ENCODE results near the gene ASS1. TPM values are rescaled to one million over a fixed set of nuclear protein-coding genes. Genes with fewer than 3 reads are reported as not detected.

The ASS1 gene
- polyA plus RNA-seq, 12 donors: 37.6 to 134 (median 49.1) TPM; not detected in 1

DNA sequence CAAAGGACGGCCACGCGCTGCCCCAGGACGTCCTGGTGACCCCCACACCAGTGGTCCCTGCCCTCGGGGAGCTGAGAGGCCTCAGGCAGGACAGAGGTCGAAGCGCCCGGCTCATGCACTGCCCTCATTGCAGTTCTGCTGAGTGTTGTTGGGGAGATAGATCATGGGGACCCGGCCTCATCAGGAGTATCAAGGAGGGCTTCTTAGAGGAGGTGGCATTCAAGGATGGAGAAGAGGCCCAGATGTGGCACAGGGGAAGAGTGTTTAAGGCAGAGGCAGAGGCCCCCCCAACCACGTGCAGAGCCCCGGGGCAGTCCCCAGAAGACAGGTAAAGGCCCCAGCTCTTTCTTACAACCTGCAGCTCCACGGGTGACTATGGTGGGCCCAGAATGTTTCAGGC lies 26.2 kb downstream of the ASS1 start:
- no peak for DNase-seq

DNA sequence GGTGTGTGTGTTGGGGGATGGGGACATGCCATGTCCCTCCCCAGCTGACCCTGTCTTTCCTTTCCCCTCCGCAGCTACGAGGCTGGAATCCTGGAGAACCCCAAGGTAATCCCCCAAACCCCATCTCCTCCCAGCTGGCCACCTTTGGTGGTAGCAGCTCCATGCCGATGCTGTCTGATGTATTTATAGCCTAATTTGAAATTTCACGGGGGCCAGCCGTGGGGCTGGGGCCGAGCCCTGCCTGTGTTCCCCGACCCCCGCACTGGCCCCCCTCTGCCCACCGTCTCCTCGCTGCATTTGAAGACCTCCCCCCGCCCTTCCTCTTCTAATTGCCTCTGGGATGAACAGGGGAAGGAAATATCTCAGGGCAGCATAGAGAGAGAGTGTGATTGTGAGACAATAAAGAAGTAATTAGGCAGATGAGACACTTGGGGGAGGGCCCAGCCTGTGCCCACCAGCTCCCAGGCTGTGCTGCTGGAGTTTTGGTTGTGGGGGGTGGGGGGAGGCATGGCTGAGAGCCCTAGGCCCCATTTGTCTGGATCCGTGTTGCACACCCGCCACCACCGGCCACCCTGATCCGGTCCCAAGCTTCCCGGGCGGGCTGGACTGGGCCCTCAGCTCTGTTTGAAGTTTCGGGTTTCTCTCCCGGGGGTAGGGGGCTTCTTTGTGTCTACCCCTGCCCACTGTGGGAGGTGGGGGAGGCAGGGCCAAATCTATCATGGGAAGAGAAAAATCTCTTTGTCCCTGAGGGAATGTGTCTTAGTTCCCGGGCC lies 26.8 kb downstream of the ASS1 start:
- DNase-seq: no peak

DNA sequence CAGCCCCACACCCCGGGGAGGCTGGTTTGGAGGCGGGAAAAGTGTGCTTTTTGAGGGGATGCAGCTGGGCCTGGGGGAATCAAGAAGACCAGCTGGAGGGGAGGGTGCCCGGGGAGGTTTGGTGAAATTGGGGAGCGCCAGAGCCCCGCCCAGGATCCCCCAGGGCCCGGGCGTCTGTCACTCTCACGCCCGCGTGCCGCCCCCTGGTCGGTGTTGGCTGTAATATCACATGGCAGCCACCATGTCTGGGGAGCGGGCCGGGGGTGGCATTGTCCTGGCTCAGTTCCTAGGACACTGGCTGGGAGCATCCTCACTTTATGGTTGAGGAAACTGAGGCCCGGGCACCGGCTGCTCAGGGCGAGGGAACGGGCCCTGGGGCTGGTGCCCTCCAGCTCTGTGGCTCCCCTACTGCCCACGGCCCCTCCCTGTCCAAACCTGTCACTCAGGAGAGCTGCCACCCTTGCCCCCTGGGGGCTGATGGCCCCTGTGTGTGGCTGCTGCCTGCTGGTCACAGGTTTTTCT lies 27.5 kb downstream of the ASS1 start:
- DNase-seq: no peak

DNA sequence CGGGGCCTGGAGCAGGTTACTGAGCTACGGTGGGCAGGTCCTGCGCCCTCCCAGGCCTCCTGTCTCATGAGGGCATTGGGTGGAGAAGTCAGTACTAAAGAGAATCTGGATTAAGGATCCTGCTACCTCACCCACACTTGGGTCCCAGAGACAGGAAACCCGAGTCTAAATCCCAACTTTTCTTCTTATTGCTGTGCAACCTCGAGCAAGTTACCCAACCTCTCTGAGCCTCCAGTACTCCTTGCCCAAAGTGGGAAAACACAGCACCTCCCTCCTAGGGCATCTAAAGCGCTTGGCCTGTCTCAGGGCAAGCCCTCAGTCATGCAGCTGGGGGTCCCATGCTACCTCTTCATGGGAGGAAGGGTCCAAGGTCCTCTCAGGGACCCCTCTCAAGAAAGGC lies 28.2 kb downstream of the ASS1 start:
- no peak for DNase-seq

DNA sequence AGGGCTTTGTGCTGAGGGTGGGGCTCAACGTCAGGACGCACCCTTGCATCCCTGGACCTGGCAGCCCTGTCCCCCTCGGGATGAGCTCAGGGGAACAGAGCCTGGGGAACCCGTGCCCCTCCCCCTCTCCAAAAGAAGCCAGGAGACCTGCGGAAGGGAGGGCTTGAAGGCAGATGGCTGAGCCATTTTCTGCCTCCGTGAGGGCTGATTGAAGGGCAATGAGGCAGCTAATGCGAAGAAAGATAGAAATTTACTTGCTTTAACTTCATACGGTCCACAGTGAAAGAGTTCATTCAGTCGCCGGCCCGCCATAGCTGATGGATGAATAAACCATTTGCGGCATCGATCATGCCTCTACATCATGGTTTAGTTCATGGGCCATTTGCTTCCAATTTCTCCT lies 28.8 kb downstream of the ASS1 start:
- no peak for DNase-seq

DNA sequence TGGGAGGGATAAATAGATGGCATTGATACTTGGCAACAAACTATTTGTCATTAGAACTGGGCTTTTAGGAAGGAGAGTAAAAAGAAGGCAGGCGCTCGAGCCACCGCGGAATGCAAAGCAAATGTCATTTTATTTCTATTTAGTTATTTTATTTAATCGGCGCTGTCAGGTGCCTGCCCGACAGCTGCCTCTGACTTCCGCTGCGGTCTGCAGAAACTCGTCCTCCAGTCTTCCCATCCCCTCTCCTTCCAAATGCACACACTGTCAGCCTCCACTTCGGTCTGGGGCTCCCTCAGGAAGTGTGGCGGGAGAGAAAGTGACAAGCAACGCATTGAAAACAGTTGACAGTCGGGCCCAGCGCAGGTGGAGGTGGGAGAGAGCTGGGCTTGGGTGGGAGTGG lies 29.3 kb downstream of the ASS1 start:
- DNase-seq: no peak

DNA sequence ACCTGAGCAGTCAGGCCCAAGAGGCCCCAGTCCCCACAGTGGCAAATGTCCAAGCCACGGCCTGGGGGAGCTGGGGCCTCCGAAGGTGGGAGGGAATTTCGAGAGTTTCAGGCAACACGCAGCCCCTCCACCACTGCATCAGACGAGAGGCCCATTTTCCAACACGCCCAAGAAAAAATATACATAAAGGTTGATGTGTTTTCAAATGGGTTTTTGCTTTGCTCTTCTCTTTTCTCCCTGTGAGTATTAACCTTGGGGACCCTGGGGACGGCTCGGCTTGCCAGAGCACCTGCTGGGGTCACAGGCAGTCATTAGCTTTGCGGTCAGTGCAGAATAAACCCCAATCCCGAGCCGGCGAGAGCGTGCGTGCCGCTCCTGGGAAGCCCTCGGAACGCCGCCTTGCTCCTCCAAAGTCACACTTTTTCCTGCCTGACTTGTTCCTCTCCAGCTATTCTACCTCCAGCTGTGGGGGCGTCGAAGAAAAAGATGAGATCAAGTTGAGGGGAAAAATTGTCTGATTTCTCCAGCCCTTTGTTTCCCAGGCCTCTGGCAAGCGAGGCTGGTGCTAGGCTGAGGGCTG lies 31.5 kb downstream of the ASS1 start:
- DNase-seq: no peak

DNA sequence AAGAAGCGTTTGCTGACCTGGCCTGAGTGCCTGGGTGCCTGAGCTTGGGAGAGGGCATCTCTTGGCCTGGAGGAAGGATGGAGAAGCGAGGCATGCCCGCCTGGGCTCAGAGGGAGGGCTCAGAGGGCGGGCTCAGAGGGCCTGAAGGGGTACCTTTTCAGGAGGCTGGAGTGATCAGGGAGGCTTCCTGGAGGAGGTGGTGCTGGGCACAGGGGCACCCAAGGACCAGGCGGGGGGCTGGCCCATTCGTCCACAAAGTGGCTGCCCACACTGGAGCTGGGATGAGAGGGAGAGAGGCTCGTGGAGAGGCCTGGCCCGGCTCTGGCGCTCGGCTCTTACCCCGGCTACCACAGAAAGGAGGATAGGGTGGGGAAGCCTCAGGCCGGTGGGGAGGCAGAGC lies 32.8 kb downstream of the ASS1 start:
- no peak for DNase-seq

DNA sequence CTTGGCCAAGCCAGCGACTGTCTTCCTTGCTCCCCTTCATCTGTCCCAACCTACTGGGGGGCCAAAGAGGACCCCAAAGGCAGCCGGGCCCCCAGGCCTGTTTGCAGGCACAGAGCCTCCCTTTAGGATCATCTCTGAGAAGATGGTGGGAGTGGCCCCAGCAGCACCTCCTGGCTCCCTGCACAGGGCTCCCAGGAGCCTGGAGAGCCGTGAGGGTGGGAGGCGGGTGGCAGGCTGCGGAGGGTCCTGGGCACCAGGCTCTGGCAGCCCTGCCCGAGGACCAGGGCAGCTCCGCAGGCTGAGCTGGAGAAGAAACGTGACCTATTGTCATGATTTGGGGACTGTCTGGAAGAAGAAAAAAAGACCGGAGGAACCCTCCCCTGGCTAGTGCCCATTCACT lies 33.4 kb downstream of the ASS1 start:
- no peak for DNase-seq

DNA sequence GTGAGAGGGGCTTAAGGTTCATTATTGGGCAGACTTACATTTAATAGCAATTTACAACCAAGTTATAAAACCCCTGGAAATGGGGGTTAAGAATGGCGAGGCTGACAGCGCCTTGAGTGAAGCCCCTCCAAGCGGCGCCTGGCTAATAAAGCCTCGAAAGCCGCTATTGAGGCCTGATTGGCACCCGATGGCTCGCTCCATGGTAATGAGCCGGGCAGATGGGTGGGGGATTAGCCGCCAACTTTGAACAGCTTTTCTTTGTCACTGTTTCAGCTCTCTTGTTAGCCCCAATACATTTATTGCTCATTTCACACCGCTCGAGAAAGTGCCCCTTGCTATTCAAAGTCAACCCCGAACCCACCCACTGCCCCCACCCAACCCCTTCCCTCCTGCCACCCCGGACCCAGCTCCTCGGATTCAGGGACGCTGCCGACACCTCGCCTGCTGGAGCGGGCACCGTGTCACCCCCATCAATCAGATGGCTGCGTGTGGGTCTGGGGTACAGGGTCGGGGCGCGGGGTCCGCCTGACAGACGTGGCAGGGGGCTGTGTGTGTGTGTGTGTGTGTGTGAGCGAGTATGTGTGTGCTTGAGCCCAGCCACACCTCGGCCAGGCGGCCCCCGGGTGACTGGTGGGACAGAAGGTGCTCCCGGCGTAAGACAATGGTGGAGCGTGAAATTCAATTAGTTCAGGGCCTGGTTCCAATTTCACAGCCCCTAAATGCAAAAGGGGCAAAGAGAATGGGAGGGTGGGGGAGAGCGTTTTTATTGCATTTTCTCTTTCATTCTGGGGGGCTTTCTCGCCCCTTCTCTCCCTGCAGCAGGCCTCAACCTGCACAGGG lies 34.2 kb downstream of the ASS1 start:
- DNase-seq: no peak

DNA sequence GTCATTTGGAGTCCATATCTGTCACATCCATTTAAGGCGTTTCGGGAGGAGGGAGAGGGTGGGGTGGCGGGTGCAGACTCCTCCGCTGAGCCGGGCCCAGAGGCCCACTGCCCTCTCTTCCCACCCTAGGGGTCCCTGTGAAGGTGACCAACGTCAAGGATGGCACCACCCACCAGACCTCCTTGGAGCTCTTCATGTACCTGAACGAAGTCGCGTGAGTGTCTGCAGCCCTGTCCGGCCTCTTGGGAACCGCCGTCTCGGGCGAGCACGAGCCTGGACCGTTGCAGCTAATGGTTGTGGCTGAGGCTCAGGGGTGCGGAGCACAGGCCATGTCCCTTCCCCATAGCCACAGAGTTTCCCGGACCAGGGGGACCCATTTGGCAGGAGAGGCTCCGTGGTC lies 34.8 kb downstream of the ASS1 start:
- no peak for DNase-seq

DNA sequence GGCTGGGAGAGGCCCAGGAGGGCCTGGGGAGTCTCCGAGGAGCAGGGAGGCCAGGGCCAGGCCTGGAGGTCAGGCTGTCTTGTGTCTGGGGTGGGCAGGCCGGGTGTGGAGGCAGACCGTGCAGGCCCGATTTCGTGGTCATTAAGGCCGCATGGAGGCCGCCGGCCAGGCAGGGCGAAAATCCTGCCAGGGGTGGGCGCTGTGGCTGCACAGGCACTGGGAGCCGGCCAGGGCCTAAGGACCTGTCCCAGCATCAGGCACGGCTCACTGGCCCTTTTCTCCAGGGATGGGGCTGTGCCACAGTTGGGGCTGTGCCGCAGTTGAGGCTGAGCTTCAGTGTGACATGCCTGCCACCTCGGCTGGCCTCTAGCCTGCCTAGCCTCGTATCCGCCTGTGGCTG lies 35.9 kb downstream of the ASS1 start:
- no peak for DNase-seq

DNA sequence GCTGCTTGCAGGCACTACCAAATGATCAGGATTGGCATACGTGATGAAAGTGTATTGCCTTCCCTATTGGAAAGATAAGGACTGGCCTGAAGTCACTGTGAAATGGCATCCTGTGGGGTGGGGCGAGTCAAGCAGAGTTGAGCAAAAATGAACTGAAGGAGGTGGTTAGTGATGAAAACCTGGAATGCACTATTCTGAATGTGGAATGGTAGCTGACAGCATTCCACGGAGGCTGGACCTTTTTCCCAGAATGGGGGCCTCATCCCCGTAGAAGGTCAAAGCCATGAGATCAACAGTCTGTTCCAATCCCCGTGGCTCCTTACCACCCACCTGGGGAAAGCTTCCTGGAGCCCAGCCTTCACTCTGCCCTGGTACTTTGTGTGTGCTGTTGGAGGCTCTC lies 37.7 kb downstream of the ASS1 start:
- no peak for DNase-seq

DNA sequence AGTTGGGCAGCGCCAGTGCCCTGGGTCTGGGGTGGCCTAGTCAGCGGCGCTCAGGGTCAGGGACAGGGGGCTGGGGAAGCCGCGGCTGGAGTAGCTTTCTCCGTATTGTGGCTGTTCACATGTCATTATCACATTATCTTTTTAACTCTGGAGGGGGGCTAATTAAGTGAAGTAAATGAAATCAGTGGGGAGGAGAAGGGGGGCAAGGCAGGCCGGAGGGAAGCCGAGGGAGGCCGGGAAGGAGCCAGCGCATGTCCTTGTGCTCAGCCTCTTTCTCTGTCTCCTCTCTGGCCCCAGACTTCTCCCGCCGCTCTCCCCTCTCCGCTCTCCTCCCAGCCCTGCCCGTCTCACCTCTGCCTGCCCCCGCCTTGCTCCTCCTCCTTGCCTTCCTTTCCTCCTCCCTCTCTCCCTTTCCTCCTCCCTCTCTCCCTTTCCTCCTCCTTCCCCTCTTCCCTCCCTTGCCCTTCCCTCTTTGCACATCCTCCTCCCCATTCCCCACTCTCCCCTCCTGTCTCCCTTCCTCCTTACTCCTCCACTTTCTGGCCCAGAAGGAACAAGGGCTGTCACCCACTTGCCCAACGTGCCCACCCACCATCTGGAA lies 38.7 kb downstream of the ASS1 start:
- no peak for DNase-seq

DNA sequence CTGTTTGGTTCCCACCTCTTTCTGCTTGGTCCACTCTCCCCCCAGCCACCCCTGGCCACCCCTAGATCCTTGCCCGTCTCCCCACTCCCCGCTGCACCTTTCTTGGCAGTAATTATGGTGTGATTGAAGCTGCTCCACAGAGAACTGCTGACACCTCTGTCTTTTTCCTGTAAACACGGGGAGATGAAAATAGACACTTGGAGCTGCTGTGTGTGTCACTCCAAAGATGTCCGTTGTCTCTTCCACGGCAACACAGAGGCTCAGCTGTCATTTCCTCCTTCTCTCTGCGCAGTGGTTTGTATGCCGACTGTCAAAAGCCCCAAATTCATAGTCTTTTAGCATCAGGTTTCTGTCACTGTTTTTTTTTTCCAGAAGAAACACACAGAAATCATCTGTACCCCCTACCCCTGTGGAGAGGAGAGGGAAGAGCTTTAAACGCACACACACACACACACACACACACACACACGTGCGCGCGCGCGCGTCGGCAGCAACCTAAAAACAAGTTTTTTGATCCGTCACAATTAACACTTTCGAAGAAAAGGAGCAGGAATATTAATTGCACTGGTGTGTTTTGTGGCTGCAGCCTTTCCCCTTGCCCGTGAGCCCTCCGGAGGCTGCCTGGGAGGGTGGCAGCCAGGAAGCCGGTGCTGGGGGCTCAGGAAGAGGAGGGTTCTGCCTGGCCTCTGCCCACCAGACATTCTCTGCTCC lies 39.8 kb downstream of the ASS1 start:
- DNase-seq: no peak

DNA sequence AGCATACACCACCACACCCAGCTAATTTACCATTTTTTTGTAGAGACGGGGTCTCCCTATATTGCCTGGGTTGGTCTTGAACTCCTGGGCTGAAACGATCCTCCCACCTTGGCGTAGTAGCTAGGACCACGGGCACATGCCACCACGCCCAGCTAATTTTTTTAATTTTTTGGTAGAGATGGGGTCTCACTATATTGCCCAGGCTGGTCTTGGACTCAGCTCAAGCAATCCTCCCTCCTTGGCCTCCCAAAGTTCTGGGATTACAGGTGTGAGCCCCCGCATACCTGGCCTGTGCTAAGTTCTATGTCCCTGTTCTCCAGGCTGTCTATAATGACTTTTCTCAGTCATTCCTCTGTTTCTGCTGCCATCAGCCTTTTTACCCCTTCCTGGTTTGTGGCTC lies 41.3 kb downstream of the ASS1 start:
- no peak for DNase-seq

DNA sequence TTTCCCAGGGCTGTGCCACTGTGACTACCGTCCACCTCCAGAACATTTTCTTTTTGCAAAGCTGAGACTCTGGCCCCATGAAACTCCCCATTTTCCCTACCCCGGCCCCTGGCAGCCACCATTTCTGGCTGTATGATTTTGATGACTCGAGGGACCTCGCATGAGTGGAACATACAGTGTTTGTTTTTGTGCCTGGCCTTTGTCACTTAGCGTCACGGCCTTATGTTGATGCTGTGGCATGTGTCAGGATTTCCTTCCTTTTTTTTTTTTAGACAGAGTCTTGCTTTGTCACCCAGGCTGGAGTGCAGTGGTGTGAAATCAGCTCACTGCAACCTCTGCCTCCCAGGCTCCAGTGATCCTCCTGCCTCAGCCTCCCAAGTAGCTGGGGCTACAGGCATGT lies 42.7 kb downstream of the ASS1 start:
- no peak for DNase-seq

DNA sequence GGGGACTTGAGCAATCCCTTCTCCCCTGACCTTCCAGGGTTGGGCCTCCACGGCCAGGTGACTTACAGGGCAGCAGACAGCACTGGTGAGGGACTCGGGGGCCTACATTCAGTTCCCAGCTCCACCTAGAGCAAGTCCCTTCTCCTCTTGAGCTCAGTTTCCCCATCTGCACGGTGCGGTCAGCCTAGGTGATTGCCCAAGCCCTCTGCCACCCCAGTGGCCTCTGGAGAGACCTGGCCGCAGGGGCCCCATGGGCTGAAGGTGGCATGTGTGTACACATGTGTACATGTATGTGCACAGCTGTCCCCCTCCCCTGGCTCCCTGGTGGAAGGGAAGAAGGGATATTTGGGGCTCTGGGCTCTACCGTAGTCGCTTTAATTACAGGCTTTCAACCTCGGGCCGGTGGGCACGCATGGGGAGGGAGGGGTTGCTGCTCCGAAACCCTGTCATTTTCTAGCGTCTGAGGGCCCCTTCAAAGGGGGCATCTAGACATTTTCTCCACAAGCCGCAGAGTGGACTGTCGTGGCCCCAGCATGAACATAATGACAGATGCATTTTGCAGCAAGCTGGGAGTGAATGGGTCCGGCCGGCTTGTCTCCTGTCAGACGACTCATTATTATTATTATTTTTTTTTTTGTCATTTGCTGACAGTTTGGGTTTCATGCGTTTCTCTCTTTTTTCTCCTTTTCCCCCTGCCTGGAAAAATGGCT lies 44.0 kb downstream of the ASS1 start:
- DNase-seq: no peak

DNA sequence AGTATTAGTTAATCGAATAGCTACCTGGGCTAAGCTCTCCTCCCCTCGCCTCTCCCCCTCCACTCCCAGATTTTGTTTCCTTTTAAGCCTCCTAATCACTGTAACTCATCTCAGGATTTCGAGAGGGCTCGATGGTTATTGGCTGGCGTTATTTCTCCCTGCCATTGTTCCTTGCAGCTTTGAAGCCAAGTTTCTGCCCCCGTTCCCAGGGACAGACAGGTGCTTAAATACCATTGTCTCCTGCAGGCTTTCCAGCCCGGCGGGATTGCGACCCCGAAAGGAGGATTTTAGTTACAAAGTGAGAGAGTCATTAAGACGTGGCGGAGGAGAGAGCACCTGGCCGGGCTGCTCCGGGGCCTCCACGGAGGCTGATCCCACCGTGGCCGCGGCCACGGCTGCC lies 46.2 kb downstream of the ASS1 start:
- no peak for DNase-seq

DNA sequence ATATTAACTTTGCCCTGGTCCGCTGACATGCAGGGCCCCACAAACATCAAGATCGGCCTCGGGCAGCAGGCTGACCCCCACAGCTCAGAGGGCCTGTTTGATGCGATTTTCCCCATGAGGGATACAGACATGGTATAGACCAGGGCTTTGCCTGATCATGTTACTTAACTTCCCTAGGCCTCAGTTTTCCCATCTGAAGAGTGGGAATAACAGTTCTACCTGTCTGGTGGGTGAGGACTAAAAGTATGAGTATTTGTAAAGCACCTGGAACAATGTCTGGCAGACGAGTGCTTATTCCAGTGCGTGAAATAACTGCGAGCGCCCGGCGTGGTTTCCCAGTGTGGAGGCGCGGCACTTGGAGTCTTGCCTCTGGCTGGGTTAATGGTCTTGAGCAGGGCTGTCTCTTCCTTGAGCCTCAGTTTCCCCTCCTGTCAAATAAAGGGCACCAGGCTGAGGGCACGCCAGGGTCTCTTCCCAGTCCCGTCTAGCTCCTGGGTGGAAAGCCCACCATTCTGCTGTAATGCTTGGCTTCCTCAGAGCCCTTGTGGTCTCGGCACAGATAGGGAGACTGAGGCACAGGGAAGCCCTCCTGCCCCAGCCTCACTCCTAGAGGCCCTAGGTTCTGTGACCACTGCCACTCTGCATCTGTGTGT lies 47.2 kb downstream of the ASS1 start:
- no peak for DNase-seq

DNA sequence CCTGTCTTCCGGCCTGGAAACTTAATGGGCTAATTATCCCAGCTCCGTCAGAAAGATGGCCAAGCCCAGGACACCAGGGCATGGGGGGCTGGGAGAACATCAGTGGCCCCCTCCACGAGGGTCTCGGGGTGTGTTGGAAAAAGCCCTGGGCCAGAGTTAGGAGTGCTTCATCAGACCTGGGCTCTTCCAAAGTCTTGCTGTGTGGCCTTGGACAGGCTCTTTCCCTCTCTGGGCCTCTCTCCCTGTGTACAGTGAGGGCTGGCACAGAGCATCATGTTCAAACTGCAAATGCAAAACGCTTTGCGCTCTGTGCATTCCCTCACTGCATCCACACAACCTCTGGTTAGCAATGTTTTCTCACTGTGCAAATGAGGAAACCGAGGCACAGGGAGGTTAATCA lies 48.3 kb downstream of the ASS1 start:
- no peak for DNase-seq
